ENCODE results near the gene PAQR7. TPM values are rescaled to one million over a fixed set of nuclear protein-coding genes. Genes with fewer than 3 reads are reported as not detected.

PAQR7 gene
- total RNA-seq, 2 experiments from 2014 or later = 4.1 to 4.2 TPM

DNA sequence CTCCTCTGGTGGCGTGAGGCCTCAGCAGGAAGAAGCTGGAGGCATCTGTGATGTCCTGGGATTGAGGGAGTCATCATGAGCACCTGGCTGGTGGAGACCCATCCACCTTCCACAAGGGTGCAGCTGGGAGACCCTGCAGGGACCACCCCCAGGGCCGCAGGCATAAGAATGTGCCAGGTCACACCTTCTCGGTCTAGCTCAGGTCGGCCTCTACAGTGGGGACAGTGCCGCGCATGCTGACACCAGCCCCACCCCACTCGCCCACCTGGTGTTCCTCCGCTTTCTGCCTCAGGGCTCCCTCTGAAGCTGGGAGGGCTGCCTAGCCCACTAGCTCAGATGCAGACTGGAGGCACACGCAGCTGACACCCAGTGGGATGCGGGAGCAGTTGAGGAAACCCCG is 5.8 kb upstream of the PAQR7 start:
- no peaks in the 10 kb centered on the region for H3K9me3 Mint-ChIP-seq
- H3K36me3 Mint-ChIP-seq = no peaks in the 10 kb centered on the region
- H3K27ac Mint-ChIP-seq = no peak overlapping the region
- intact Hi-C loops (cut with micrococcal nuclease) = no loop called here
- H3K27me3 Mint-ChIP-seq = no peaks in the 10 kb centered on the region
- no peak for DNase-seq
- ChIA-PET POLR2A (no interaction called here), CTCF (interaction anchor here (0.6 to 2.0 kb wide), 3 partner anchors 15 to 978 kb away, joined by 3 to 7 read pairs (median 4); no protein-coding TSS in a partner anchor)
- H3K4me1 Mint-ChIP-seq (ENCODE audit: low read depth) = no peaks in the 10 kb centered on the region
- no peak overlapping the region for H3K4me3 Mint-ChIP-seq

DNA sequence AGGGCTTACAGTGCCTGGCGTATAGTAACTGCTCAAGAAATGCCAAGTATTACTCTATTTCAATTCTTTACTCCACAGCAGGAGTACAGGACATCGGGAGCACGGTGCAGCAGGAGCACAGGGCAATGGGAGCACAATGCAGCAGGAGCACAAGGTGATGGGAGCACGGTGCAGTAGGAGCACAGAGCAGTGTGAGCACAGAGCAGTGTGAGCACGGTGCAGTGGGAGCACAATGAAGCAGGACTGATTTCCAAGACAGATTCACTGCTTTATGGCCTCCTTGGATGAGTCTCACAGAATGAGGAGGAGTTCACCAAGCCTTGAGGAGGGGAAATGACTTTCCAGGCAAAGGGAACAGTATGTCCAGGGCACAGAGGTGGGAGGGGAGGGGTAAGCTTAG is 5.0 kb upstream of the PAQR7 start:
- Mint-ChIP-seq H3K27me3 (no peaks in the 10 kb centered on the region), H3K9me3 (no peaks in the 10 kb centered on the region), H3K36me3 (no peaks in the 10 kb centered on the region), H3K4me1 (ENCODE audit: low read depth) (peaks cover 2% of the 10 kb centered on the region), H3K4me3 (no peak overlapping the region), H3K27ac (no peak overlapping the region)
- DNase-seq = no peak
- intact Hi-C loops (cut with micrococcal nuclease) = no loop called here
- CTCF ChIA-PET = interaction anchor here (0.6 to 2.0 kb wide), 2 partner anchors 15 to 931 kb away, joined by 3 to 7 read pairs; no protein-coding TSS in a partner anchor
- POLR2A ChIA-PET = no interaction called here

DNA sequence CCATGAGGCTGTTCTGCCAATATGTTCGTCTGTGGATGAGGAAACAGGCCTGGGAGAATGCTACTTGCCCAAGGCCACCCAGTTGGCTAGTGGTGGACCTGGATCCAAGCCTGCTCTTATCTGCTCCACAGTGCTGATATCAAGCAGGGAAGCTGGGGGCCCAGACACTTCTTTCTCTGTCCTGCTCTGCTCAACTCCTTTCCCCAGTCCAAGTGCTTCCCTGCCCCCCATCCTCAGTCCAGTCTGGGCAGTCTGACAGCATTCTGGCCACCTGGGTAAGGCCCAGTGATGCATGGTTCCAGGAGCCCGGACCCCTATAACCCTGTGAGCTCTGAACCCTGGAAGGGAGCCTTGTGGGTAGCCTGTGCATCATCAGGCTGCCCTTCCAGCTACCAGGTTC is 4.2 kb upstream of the PAQR7 start:
- no peaks in the 10 kb centered on the region for H3K36me3 Mint-ChIP-seq
- DNase-seq = no peak

DNA sequence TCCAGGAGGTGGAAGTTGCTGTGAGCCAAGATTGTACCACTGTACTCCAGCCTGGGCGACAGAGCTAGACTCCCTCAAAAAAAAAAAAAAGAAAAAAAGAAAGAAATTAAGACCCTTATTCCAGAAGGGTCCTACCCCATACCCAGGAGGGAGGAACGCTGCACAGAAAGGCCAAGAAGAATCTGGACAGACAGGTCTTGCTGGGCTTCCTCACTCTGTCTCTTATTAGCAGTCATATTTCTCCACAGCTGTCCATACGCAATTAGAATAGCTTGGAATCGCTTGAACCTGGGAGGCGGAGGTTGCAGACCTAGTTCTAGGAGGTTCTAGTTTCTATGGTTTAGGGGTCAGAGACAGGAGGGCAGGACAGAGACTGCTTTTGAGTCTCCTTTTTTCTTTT is 3.2 kb upstream of the PAQR7 start:
- CTCF ChIA-PET = interaction anchor here (2.1 kb wide), 1 partner anchor 17 kb away, joined by 5 read pairs; no protein-coding TSS in a partner anchor

More for the DNA sequence above, 4.2 kb upstream of the PAQR7 start:
- Mint-ChIP-seq H3K9me3 (no peaks in the 10 kb centered on the region), H3K27ac (no peak overlapping the region), H3K4me3 (no peak overlapping the region), H3K27me3 (no peaks in the 10 kb centered on the region), H3K4me1 (ENCODE audit: low read depth) (peaks cover 6% of the 10 kb centered on the region)
- CTCF ChIA-PET = interaction anchor here (2.1 kb wide), 1 partner anchor 16 kb away, joined by 5 read pairs; no protein-coding TSS in a partner anchor
- POLR2A ChIA-PET = no interaction called here
- intact Hi-C loops (cut with micrococcal nuclease) = no loop called here

DNA sequence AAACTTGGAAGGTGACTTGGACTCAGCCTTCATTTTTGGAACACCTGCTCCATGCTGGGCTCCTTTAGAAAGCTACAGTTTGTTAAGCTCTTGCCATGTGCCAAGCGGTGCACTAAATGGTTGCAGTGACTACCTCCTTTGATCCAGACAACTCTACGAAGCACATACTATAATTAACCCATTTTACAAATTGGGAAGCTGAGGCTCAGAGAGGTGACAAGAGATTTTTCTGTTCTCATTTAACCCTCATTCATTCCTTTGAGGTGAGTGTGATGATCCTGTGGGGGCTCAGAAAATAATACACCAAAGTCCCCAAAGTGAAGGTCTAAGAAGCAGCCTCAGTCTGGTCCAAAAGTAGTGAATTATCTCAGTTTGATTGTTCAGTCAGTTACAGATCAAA is 1.6 kb upstream of the PAQR7 start:
- Mint-ChIP-seq H3K27me3 (no peaks in the 10 kb centered on the region), H3K9me3 (no peaks in the 10 kb centered on the region), H3K4me3 (no peak overlapping the region), H3K27ac (no peak overlapping the region), H3K4me1 (ENCODE audit: low read depth) (peaks cover 6% of the 10 kb centered on the region), H3K36me3 (no peaks in the 10 kb centered on the region)
- no peak for DNase-seq
- POLR2A ChIA-PET = no interaction called here
- CTCF ChIA-PET = interaction anchor here (3.3 kb wide), 1 partner anchor 19 kb away, joined by 25 read pairs; no protein-coding TSS in a partner anchor
- intact Hi-C loops (cut with micrococcal nuclease) = no loop called here

More for the DNA sequence above, 3.2 kb upstream of the PAQR7 start:
- no peak overlapping the region for H3K4me3 Mint-ChIP-seq
- peaks cover 6% of the 10 kb centered on the region for H3K4me1 Mint-ChIP-seq (ENCODE audit: low read depth)
- no peak for DNase-seq
- H3K9me3 Mint-ChIP-seq = no peaks in the 10 kb centered on the region
- POLR2A ChIA-PET = interaction anchor here (0.6 kb wide), 1 partner anchor 1620 kb away, joined by 3 read pairs; no protein-coding TSS in a partner anchor
- H3K36me3 Mint-ChIP-seq = no peaks in the 10 kb centered on the region
- intact Hi-C loops (cut with micrococcal nuclease) = no loop called here
- no peaks in the 10 kb centered on the region for H3K27me3 Mint-ChIP-seq
- H3K27ac Mint-ChIP-seq = no peak overlapping the region

GRCh38 chr1:25876693-25877077 is 1.2 kb upstream of the PAQR7 start:
- ChIA-PET CTCF (interaction anchor here (1.0 to 3.3 kb wide), 2 partner anchors 19 to 37 kb away, joined by 4 to 25 read pairs; no protein-coding TSS in a partner anchor), POLR2A (no interaction called here)
- intact Hi-C loops (cut with micrococcal nuclease) = no loop called here
- Mint-ChIP-seq H3K4me3 (no peak overlapping the region), H3K36me3 (no peaks in the 10 kb centered on the region), H3K4me1 (ENCODE audit: low read depth) (peaks cover 6% of the 10 kb centered on the region), H3K27me3 (no peaks in the 10 kb centered on the region), H3K9me3 (no peaks in the 10 kb centered on the region), H3K27ac (no peak overlapping the region)
- DNase-seq = no peak

GRCh38 chr1:25875856-25876692 is 566 bp upstream of the PAQR7 start:
- Mint-ChIP-seq H3K27ac (no peak overlapping the region), H3K36me3 (no peaks in the 10 kb centered on the region), H3K9me3 (no peaks in the 10 kb centered on the region), H3K27me3 (no peaks in the 10 kb centered on the region), H3K4me3 (peak overlapping the region; percentile 64), H3K4me1 (ENCODE audit: low read depth) (peaks cover 6% of the 10 kb centered on the region)
- ChIA-PET POLR2A (interaction anchor here (1.0 to 1.6 kb wide), 3 partner anchors 14 to 56 kb away, joined by 3 to 6 read pairs (median 3); partner anchors contain the start of gene MTFR1L), CTCF (interaction anchor here (1.0 to 3.3 kb wide), 5 partner anchors 20 to 134 kb away, joined by 3 to 25 read pairs (median 4); partner anchors contain the start of gene PAFAH2)
- intact Hi-C loops (cut with micrococcal nuclease) = no loop called here
- no peak for DNase-seq

DNA sequence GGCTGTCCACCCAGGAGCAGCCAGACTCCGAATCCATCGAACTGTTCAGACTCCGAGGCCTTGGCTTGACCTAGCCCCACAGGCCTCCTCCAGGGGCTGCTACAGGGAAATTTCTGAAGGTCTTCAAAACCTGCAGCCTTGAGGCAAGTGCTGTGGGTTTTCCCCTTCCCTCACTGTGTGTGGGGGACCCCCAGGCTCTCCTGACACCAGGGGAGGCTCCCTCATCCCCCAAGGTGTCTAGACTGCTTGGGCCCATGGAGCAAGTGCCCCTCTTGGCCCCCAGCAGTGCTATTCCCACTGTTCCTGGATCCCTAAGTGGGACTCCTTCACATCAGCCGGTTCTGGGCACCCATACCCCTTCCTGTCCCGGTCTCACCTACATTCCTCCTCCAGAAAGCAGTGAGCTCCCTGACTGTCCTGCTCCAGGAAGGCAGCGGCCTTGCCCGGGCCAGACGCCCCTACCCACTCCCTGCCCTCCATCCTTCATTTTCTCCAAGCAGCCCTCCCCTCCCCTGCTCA is 814 bp downstream of the PAQR7 start:
- DNase-seq = no peak
- POLR2A ChIA-PET = interaction anchor here (1.6 kb wide), 1 partner anchor 55 kb away, joined by 6 read pairs; the partner anchor contains the start of gene MTFR1L

DNA sequence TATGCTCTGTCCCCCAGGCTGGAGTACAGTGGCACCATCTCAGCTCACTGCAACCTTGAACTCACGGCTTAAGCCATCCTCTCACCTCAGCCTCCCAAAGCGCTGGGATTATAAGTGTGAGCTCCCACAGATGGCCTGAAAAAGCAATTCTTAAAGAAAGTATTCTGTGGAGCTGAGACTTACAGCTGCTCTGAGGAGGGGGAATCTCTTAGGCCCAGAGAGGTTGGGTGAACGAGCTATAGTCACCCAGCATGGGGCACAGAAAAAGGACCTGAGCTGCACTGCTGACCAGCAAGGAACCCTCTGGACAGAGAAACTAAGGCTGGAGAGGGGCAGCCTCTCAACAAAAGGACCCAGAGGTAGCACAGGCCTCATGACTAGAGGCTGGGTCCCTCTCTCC is 1.3 kb downstream of the PAQR7 start:
- Mint-ChIP-seq H3K27me3 (no peaks in the 10 kb centered on the region), H3K36me3 (no peaks in the 10 kb centered on the region), H3K9me3 (no peaks in the 10 kb centered on the region), H3K27ac (no peak overlapping the region), H3K4me3 (no peak overlapping the region), H3K4me1 (ENCODE audit: low read depth) (peaks cover 6% of the 10 kb centered on the region)
- DNase-seq = no peak
- POLR2A ChIA-PET = interaction anchor here (1.6 kb wide), 1 partner anchor 54 kb away, joined by 6 read pairs; the partner anchor contains the start of gene MTFR1L
- CTCF ChIA-PET = interaction anchor here (0.8 to 3.3 kb wide), 2 partner anchors 14 to 22 kb away, joined by 3 to 25 read pairs; no protein-coding TSS in a partner anchor
- intact Hi-C loops (cut with micrococcal nuclease) = no loop called here

More for the DNA sequence above, 814 bp downstream of the PAQR7 start:
- H3K27ac Mint-ChIP-seq = no peak overlapping the region
- no peaks in the 10 kb centered on the region for H3K9me3 Mint-ChIP-seq
- no peaks in the 10 kb centered on the region for H3K36me3 Mint-ChIP-seq
- no peaks in the 10 kb centered on the region for H3K27me3 Mint-ChIP-seq
- CTCF ChIA-PET = interaction anchor here (0.6 to 3.3 kb wide), 5 partner anchors 15 to 123 kb away, joined by 3 to 25 read pairs (median 3); partner anchors contain the start of gene PAFAH2
- intact Hi-C loops (cut with micrococcal nuclease) = no loop called here
- H3K4me3 Mint-ChIP-seq = peak overlapping the region; percentile 82
- H3K4me1 Mint-ChIP-seq (ENCODE audit: low read depth) = peaks cover 6% of the 10 kb centered on the region

GRCh38 chr1:25873120-25873519 is 2.4 kb downstream of the PAQR7 start:
- H3K36me3 Mint-ChIP-seq = no peaks in the 10 kb centered on the region
- no peak overlapping the region for H3K4me3 Mint-ChIP-seq
- H3K27ac Mint-ChIP-seq = no peak overlapping the region
- ChIA-PET POLR2A (no interaction called here), CTCF (no interaction called here)
- H3K9me3 Mint-ChIP-seq = no peaks in the 10 kb centered on the region
- intact Hi-C loops (cut with micrococcal nuclease) = no loop called here
- no peak for DNase-seq
- no peaks in the 10 kb centered on the region for H3K27me3 Mint-ChIP-seq
- peaks cover 6% of the 10 kb centered on the region for H3K4me1 Mint-ChIP-seq (ENCODE audit: low read depth)

DNA sequence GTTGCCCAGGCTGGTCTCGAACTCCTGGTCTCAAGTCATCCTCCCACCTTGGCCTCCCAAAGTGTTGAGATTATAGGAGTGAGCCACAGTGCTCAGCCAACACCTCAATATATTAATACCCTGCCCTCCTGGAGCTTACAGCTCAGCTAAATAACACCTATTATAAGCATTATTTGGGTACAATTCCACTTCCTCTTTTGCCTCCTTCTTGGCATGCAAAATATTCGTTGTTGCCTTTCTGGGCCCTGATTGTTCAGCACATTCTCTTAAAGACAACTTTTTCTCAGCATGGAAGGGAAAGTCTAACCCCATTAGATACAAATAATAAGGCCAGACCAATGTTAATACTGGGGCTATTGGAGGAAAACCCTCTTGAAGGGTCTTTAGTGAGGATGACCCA is 2.8 kb downstream of the PAQR7 start:
- no peaks in the 10 kb centered on the region for H3K27me3 Mint-ChIP-seq
- no peaks in the 10 kb centered on the region for H3K9me3 Mint-ChIP-seq
- intact Hi-C loops (cut with micrococcal nuclease) = no loop called here
- H3K4me1 Mint-ChIP-seq (ENCODE audit: low read depth) = peaks cover 6% of the 10 kb centered on the region
- H3K27ac Mint-ChIP-seq = no peak overlapping the region
- POLR2A ChIA-PET = no interaction called here
- CTCF ChIA-PET = no interaction called here
- DNase-seq = no peak
- no peak overlapping the region for H3K4me3 Mint-ChIP-seq
- H3K36me3 Mint-ChIP-seq = no peaks in the 10 kb centered on the region

DNA sequence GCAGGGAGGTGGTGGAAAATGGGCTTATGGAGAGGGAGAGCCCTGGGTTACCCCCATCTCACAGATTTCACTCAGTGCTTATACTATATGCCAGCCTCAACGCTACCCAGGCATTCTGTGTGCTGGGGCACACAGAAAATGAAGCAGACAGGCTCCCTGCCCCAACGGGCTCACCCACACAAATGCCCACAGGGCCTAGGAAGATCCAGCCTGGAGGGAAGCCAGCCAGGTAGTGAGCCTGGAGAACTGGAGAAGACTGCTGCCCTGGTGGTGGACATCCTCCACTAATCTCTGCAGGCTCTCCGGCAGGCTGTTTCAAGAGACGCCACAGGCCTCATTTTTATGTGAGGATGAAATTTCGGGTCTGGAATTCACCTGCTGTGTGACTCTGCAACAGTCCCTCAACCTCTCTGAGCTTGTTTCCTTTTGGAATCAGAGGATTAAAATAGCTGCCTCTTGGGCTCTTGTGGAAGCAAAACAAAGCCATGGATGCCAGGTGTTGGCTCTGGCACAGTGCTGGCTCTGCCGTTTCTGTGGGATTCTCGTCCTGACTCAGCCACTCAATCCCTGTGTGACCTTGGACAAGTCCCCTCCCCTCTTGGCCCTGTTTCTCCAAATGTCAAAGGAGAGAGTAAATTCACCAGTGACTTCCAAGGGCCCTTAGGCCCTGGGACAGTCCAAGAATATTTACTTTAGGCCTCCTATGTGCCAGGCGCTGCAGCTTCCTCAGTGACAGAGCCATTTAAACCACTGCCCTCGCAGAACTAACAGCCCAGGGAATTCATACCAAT is 3.6 kb downstream of the PAQR7 start:
- Mint-ChIP-seq H3K4me1 (ENCODE audit: low read depth) (peaks cover 6% of the 10 kb centered on the region), H3K36me3 (no peaks in the 10 kb centered on the region), H3K27ac (no peak overlapping the region), H3K4me3 (no peak overlapping the region), H3K9me3 (no peaks in the 10 kb centered on the region), H3K27me3 (no peaks in the 10 kb centered on the region)
- intact Hi-C loops (cut with micrococcal nuclease) = no loop called here
- POLR2A ChIA-PET = no interaction called here
- no peak for DNase-seq
- CTCF ChIA-PET = no interaction called here

Measured in activated CD4-positive, alpha-beta memory T cell treated with anti-CD3 and anti-CD28 coated beads for 36 hours (primary cell).